ENCODE results near the gene ARHGAP21. TPM values are rescaled to one million over a fixed set of nuclear protein-coding genes. Genes with fewer than 3 reads are reported as not detected.
"Not testable (repeated sequence)": the region's sequence is repeated elsewhere in the genome, so short reads cannot be mapped to it uniquely, and the experiment has no call there.

The ARHGAP21 gene
- polyA plus RNA-seq, 1 donor from 2014 or later = 1.4 TPM

DNA sequence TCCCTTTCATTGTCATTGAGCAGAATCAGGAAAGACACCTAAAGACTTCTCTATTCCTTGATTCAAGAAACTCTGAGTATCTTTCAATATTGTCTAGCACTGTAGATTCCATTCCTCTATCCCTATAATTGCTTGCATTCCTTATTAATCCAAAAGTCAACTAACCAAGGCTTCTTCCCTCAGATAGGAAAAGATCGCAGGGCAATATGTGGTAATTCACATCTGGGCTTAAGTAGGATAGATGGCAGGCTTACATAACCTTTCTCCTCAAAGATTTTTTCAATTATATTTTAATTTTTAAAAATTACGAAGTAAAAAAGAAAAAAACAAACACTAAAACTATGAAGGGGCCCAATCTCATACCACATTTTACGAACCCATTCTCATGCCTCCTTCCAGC lies 7.1 kb upstream of the ARHGAP21 start:
- Mint-ChIP-seq H3K4me1 (no peaks in the 10 kb centered on the region), H3K4me3 (no peak overlapping the region), H3K27me3 (no peaks in the 10 kb centered on the region), H3K36me3 (no peaks in the 10 kb centered on the region), H3K27ac (no peak overlapping the region), H3K9me3 (no peaks in the 10 kb centered on the region)

DNA sequence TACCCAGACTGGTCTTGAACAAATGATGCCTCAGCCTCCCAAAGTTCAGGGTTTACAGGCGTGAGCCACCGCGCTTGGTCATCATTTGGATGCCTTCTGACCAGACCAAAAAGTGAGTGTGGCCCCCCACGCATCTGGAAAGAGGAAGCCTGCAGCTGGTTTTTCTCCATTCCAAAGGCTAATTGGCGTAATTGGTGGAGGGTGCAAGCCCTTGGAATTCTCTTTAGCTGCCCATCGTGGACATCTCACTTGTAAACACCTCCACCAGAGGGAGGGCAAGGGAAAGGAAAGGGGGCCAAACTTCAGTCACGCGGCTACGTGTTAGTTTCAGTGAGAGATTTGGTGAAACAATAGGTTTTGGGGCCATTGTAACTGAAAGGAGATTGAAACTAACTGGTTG lies 4.1 kb upstream of the ARHGAP21 start:
- Mint-ChIP-seq H3K27ac (no peak overlapping the region), H3K4me1 (peaks cover 0 to 3% (median 0%) of the 10 kb centered on the region in 3 donors), H3K27me3 (no peaks in the 10 kb centered on the region), H3K4me3 (no peak overlapping the region), H3K9me3 (no peaks in the 10 kb centered on the region), H3K36me3 (no peaks in the 10 kb centered on the region)

DNA sequence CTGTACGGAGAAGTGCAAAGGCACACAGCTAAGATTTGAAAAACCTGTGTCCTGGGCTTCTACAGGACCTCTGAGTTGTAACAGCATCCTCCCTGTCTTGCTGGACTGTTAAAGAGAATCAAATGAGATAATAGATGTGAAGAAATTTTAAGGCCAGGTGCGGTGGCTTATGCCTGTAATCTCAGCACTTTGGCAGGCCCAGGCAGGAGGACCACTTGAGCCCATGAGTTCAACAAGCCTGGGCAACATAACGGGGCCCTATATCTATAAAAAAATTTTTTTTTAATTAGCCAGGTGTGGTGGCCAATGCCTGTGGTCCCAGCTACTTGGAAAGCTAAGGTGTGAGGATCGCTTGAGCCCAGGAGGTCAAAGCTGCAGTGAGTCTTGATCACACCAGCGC lies 2.9 kb upstream of the ARHGAP21 start:
- H3K36me3 Mint-ChIP-seq = no peaks in the 10 kb centered on the region
- no peaks in the 10 kb centered on the region for H3K27me3 Mint-ChIP-seq
- H3K4me3 Mint-ChIP-seq = peak overlapping the region in 1 of 4 donors; percentile 99
- peaks cover 2 to 9% (median 5%) of the 10 kb centered on the region in 3 donors for H3K4me1 Mint-ChIP-seq
- no peaks in the 10 kb centered on the region for H3K9me3 Mint-ChIP-seq
- H3K27ac Mint-ChIP-seq = no peak overlapping the region

DNA sequence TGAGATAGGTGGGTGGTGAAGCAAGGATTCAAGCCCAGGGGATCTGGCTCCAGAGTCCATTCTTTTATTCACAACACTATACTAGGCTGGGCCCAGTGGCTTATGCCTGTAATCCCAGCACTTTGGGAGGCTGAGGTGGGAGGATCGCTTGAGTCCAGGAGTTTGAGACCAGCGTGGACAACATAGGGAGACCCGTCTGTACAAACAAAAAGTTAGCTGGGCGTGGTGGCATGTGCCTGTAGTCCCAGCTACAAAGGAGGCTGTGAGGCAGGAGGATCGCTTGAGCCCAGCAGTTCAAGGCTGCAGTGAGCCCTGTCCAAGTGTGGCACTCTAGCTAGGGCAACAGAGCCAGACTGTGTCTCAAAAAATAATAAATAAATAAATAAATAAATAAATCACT lies 2.3 kb upstream of the ARHGAP21 start:
- Mint-ChIP-seq H3K27ac (peak overlapping the region in 1 of 3 donors; percentile 86), H3K4me1 (peaks cover 6 to 13% (median 8%) of the 10 kb centered on the region in 3 donors), H3K4me3 (peak overlapping the region in 2 of 4 donors; percentile 16 to 99)
- not testable (repeated sequence) for H3K36me3 Mint-ChIP-seq, H3K9me3 Mint-ChIP-seq, H3K27me3 Mint-ChIP-seq

DNA sequence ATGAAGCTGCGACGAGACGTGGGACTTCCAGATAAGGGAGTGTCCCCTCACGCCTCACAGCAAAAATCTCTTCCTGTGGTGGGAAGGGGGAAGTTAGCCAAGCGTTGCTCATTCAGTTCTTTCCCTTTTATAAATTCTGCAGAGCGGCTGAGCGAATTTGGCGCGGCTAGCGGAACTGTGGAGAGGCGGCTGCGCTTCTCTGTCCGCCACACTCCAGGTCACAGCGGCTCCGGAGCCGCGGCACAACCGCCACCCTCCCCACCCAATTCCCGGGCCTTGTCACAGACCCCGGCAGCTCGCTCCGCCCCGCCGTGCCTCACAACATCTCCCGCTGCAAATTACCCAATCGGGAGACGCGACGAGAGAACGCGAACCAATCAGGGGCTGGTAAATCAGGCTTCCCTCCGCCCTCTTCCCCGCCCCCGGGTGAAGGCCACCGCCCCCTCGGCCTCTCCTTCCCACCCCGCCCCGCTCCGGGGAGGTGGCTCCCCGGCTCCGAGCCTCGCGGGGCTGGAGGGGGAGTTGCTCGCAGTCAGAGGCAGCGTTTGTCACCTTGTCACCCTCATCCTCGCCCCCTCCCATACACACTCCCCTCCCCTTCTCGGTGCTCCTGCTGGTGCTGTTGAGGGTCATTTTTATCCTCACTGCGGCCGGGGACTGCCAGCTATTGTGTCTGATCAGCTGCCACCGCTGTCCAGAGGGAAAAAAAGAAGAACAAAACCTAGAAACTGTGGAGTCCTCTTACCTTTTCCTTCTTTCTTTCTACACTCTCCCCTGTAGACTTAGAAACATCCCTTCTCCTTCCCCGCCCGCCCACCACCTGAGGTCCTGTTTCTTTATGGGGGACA lies 918 bp upstream of the ARHGAP21 start:
- Mint-ChIP-seq H3K4me1 (peaks cover 13 to 21% (median 15%) of the 10 kb centered on the region in 3 donors), H3K4me3 (peak overlapping the region; percentile 92 to 99 (median 97)), H3K9me3 (no peaks in the 10 kb centered on the region), H3K27ac (peak overlapping the region; percentile 86 to 92 (median 92)), H3K36me3 (no peaks in the 10 kb centered on the region), H3K27me3 (no peaks in the 10 kb centered on the region)

DNA sequence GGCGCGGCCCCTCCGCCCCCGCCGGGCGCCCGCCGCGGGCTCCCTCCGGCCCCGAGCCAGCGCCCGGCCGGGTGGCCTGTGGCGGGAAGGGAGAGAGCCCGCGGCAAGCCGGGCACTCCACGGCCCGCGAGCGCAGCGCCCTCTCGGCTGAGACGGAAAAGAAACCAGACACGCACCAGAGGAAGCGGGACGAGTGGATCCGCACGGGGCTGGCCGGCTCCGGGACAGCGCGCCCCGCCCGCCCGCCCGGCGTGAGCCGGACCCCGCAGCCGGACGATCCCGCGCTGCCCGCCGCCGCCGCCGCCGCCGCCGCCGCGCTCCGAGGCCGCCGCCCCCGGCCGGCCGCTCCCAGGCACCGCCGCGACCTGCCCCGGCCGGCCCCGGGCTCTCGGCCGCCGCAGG lies 300 bp downstream of the ARHGAP21 start:
- Mint-ChIP-seq H3K27me3 (no peaks in the 10 kb centered on the region), H3K4me1 (peaks cover 14 to 25% (median 18%) of the 10 kb centered on the region in 3 donors), H3K27ac (no peak overlapping the region), H3K4me3 (peak overlapping the region in 3 of 4 donors; percentile 78 to 98 (median 93)), H3K36me3 (no peaks in the 10 kb centered on the region), H3K9me3 (no peaks in the 10 kb centered on the region)

DNA sequence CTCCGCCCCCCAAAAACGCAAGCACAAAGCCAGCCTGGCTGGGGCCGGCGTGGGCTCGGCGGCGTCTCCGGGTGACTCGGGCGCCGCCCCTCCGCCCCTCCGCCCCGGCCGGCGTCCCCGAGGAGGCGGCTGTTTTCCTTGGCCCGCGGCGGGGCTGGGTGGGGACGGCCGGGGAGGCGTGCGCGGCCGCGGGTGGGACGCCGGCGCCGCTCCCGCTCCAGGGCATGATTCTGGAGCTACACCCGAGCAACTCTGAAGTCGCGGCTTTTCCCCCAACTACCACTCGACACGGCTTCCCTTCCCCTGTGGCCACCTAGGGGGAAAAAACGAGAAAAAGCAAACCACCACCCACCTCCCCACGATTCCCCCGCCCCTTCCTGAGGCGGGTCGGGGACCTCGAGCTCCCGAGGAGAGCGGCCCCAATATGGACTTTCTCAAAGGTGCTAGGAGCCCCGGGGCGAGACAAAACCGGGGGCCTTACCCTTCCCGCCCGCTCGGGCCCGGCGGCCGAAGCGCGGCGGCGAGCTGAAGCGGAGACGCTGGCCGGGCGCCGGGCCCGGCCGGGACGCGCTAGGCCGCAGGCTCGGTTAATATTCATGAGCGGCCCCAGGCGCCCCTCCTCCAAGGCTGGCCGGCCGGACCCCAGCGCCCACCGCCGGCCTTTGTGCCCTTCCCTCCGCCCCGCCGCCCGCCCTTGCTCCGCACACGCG lies 856 bp downstream of the ARHGAP21 start:
- Mint-ChIP-seq H3K36me3 (no peaks in the 10 kb centered on the region), H3K9me3 (no peaks in the 10 kb centered on the region), H3K4me3 (peak overlapping the region; percentile 93 to 98 (median 97)), H3K27ac (peak overlapping the region in 2 of 3 donors; percentile 83 to 95), H3K4me1 (peaks cover 14 to 25% (median 18%) of the 10 kb centered on the region in 3 donors), H3K27me3 (no peaks in the 10 kb centered on the region)

DNA sequence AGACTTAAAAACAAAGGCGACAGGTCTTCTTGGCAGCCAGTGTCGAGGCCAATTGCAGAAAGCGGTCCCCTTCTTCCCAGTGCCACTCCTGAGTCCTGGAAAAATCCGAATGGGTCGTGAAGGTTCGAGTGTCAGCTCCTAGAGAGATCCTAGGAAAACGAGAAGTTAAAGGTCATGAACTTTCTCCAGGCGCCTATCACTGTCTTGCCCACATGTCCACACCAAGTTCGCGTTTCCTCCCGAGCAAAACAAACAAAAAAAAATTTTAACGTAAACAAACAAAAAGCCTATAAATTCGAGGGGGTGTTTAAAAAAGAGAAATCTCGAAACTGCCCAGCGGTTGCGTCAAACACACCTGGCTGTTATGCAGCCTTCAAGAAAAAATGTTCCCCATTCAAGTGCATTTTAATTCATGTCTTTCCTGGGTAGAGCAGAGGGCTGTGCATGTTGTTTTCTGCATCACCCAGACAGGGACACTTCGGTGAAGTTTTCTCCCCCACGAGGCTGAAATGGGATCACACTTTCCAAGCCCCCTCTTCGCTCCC lies 1.5 kb downstream of the ARHGAP21 start:
- Mint-ChIP-seq H3K4me1 (peaks cover 14 to 25% (median 18%) of the 10 kb centered on the region in 3 donors), H3K27me3 (no peaks in the 10 kb centered on the region), H3K36me3 (no peaks in the 10 kb centered on the region), H3K27ac (peak overlapping the region in 1 of 3 donors; percentile 95), H3K4me3 (peak overlapping the region; percentile 92 to 98 (median 96)), H3K9me3 (no peaks in the 10 kb centered on the region)

DNA sequence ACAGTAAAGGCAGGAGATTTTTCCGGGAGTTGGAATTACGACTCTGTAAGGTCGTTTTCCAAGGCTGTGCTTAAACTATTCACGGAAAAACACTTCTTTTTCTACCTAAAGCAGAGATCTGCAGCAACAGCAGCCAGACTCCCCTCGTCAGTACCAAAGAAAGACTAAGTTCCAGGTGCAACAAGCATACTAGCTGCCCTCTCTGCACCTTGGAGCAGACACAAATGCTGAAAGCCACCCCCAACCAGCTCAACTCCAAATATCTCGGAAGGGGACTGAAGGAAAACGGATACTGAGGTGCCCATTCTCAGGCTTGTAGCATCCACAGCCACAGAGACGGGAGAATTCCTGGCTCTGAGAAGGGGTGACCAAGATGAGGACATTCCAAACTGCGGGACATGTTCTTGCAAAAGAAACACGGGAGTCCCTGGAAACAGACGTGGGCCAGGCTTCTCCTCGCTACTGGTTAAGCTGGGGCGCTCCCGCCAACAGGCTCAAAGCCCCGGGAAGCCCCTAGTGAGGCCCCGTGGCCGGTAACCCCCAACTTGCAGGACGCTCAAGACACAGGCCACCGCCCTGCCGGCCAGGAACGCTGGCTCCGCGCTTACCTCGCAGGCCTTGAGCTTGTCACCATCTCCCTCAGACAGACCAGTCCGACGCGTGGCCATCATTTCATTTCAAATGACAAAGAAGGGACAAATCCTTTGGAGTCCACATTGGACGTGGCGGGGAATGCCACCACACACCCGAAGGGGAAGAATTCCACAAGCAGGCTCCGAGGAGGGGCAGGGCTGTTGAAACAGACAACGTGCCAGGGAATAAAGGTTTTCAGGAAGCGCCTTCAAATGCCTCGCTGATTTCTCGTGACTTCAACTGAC lies 2.2 kb downstream of the ARHGAP21 start:
- Mint-ChIP-seq H3K36me3 (no peaks in the 10 kb centered on the region), H3K9me3 (no peaks in the 10 kb centered on the region), H3K27ac (peak overlapping the region in 1 of 3 donors; percentile 47), H3K27me3 (no peaks in the 10 kb centered on the region), H3K4me1 (peaks cover 14 to 25% (median 18%) of the 10 kb centered on the region in 3 donors), H3K4me3 (peak overlapping the region; percentile 92 to 98 (median 96))

DNA sequence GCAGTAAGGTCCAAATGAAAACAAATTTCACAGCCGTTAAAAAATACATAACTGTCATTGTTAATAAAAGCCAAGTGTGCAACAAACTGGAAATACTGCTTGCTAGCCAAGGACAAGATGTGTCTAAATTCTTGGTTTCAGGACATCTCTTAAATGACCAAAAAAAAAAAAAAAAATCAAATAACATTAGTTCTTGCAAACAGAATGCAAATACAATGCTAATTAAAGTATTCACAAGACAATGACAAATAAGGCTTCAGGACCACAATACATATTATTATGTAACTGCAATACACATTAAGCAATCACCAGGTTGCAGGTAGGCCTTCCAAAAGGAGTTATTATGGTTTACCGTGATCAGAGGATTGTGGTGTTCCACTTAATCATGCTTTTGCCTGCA lies 3.6 kb downstream of the ARHGAP21 start:
- H3K9me3 Mint-ChIP-seq = no peaks in the 10 kb centered on the region
- peak overlapping the region in 1 of 4 donors; percentile 98 for H3K4me3 Mint-ChIP-seq
- peaks cover 2% of the 10 kb centered on the region for H3K36me3 Mint-ChIP-seq
- H3K27ac Mint-ChIP-seq = peak overlapping the region in 1 of 3 donors; percentile 63
- peaks cover 14 to 24% (median 18%) of the 10 kb centered on the region in 3 donors for H3K4me1 Mint-ChIP-seq
- H3K27me3 Mint-ChIP-seq = no peaks in the 10 kb centered on the region

DNA sequence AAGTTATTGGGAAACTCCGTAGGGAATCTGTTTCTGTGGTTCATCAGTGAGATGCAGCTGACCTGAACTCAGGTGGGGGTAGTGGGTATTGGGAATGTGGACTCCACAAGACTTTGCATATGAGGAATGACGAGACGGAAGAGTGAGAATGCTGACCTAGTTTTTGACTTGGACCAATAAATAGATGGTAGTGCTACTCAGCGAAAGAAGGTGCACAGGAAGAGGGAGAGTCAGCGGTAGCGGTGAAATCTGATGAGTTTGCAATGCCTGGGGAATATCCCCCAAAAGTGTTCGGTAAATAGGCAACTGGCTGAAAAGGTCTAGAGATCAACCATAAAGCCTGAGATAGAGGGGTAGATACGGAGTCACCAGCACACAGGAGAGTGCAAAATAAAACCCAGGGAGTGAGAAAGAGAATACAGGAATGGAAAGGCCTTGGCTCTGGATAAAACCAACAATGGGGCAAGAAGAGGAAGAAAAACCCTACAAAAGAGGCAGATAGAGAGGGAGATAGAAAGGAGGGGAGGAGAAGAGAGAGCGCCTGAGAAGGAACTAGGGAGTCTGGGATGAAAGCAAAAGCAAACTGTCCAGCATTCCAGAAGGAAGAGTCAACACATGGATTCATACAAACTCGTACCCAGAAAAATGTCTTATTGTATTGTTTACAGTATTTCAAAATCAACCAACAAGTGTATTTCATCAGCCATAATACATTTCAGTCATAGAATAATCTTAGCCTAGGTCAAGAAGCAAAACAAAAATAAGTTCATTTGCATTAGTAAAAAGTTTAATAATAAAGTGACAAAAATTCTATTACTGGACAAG lies 5.4 kb downstream of the ARHGAP21 start:
- Mint-ChIP-seq H3K4me3 (no peak overlapping the region), H3K27me3 (no peaks in the 10 kb centered on the region), H3K27ac (no peak overlapping the region), H3K9me3 (no peaks in the 10 kb centered on the region), H3K4me1 (peaks cover 14 to 22% (median 18%) of the 10 kb centered on the region in 3 donors), H3K36me3 (peaks cover 2% of the 10 kb centered on the region)

DNA sequence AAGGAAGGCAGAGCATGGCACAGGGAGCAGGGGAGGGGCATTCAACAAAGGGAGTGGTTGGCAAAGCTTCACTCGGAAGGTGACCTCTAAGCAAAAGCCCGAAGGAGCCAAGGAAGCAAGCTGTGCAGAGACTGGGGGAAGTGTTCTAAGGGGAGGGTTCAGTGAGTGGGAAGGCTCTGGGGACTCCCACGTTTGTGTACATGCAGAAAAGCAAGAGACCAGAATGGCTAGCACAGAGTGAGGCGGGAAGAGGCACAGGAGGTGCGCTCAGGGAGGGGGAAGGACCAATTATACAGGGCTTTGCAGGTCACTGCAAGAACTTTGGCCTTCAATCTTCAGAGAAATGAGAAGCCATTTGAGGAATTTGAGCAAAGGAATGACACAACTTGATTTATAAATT lies 7.4 kb downstream of the ARHGAP21 start:
- H3K27me3 Mint-ChIP-seq = no peaks in the 10 kb centered on the region

DNA sequence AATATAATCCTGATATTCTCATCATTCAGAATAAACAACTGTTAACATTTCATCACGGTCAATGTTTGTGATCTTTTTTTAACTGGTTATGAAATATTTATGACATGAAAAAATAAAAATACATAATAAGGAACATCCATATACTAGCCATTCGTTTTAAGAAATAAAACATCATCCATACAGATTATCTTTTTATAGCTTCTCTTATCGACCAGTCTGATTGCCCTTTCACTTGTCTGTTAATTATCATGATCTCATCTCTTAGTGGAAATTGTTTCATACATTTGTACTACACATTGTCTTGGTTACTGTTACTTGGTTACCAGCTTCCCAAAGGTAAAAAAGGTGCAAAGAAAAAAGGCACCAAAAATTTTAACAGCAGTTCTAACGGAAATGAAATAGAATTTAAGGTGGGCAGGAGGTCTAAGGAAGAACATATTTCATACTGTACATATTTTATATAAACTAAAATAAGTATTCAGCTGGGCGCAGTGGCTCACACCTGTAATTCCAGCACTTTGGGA lies 8.4 kb downstream of the ARHGAP21 start:
- H3K4me3 Mint-ChIP-seq = no peak overlapping the region
- peaks cover under 1% of the 10 kb centered on the region for H3K27me3 Mint-ChIP-seq
- no peak overlapping the region for H3K27ac Mint-ChIP-seq
- H3K36me3 Mint-ChIP-seq = peaks cover 2% of the 10 kb centered on the region
- no peaks in the 10 kb centered on the region for H3K9me3 Mint-ChIP-seq
- H3K4me1 Mint-ChIP-seq = peaks cover 5 to 12% (median 9%) of the 10 kb centered on the region in 3 donors

More for the DNA sequence above, 7.4 kb downstream of the ARHGAP21 start:
- H3K27ac Mint-ChIP-seq = no peak overlapping the region
- H3K4me1 Mint-ChIP-seq = peaks cover 13 to 14% (median 14%) of the 10 kb centered on the region in 3 donors
- no peak overlapping the region for H3K4me3 Mint-ChIP-seq
- peaks cover 2% of the 10 kb centered on the region for H3K36me3 Mint-ChIP-seq
- H3K9me3 Mint-ChIP-seq = no peaks in the 10 kb centered on the region

All from IgD-negative memory B cell (primary cell).